NCI-H345 treated with DMSO at 0.1 percent for 48 hours (cell line): ENCODE measurements around the gene AJAP1.

Experiments used
- DNase-seq: peaks from one replicate; lab custom pipeline; 2025; ENCODE audit not compliant: unreplicated experiment; lab: John Stamatoyannopoulos, UW

AJAP1 gene

GRCh38 chr1:4728319-4729089 lies 74.1 kb downstream of the AJAP1 start:
- no peak for DNase-seq

DNA sequence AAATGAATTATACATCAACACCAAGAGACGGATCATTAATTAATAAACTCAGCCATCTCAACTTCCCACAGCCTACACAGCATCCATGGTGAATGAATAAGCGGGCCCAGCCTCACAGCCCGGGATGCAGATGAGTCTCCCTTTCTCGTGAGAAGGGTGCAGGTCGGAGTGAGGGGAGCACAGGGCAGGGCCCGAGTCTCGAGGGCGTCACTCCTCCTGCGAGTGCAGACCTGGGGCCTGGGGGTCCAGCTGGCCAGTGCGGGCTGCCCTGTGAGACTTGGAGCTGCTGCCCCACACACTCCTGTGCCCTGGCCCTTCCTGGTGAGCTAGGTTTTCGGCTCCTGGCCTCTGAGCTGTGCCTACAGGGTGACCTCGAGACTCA lies 74.7 kb downstream of the AJAP1 start:
- no peak for DNase-seq

DNA sequence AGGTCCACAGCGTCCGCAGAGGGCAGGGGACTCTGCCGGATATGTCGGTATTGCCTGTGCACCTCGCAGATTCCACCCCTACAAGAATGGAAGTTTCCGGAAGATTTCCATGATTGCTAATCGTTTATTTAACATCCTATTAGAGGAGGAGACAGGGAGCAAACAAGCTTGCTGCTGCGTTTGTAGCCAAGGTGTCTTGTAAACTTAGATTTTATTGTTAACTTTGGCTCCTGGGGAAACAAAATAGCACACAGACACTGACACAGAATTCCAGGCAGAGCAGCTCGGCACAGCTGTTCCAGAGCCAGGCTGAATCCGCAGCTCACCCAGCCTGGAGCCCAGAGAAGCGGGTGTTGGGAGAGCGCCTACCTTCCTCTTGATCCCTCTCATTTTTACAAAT lies 75.7 kb downstream of the AJAP1 start:
- no peak for DNase-seq

DNA sequence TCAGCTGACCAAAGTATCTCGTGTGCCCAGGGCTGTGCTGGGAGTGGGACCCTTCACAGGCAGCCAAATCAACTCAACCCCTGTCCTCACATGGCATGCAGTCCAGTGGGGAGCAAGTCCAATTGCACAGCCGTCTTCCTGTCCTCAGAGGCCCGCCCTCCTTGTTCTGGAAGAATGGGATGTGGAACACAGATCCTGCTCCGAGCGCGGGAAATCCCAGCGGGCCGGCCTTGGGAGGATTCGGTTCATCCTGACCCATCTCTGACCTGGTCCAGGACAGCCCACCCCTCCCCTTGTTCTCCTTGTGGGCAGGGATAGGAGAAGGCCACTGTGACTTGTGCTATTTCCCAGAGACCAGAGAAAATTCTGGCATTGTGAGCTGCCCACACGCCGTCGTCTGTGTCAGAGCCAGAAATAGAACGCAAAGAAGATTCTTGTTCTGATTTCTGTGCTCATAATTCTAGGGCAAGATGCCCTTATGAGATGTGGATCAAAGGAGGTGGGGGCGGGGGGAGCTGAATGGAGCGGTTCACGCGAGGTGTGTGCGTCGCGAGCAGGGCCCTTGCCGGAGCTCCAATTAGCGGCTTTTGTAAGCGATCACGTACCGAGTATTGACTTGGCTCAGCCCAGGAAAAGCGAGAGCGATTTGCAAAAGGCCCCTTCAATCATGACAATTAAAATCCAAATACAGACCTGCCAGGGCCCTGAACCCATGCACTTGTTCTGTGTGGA lies 79.2 kb downstream of the AJAP1 start:
- DNase-seq, result no peak

- DNase-seq, result no peak
These were observed 79.8 kb downstream of the AJAP1 start for GRCh38 chr1:4734219-4734618.

GRCh38 chr1:4734791-4735190 lies 80.4 kb downstream of the AJAP1 start:
- no peak for DNase-seq

- DNase-seq, result no peak
These were observed 81.8 kb downstream of the AJAP1 start for GRCh38 chr1:4736254-4736653.

DNA sequence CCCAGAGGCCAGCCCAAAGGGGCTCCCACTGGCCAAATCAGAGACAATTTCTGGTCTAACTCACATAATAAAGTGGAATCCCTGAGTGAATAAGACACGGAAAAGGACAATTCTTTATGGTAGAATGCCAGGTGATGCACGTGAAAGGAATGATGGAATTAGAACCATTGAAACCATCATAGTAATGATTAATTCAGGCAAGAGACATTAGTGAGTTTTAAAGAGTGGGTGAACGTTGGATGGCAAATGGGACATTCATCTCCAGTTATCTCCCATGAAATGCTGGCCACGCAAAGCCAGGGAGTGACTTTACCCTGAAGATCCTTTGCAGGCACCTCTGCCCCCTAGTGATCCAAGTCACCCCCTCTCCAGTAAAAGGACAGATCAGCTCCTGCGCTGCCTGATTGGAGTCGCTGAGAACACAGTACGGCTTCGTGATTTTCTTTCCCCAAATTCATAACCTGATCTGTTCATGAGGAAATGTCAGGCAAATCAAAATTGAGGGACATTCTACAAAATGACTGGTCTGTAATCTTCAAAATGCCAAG lies 87.5 kb downstream of the AJAP1 start:
- DNase-seq, result no peak

DNA sequence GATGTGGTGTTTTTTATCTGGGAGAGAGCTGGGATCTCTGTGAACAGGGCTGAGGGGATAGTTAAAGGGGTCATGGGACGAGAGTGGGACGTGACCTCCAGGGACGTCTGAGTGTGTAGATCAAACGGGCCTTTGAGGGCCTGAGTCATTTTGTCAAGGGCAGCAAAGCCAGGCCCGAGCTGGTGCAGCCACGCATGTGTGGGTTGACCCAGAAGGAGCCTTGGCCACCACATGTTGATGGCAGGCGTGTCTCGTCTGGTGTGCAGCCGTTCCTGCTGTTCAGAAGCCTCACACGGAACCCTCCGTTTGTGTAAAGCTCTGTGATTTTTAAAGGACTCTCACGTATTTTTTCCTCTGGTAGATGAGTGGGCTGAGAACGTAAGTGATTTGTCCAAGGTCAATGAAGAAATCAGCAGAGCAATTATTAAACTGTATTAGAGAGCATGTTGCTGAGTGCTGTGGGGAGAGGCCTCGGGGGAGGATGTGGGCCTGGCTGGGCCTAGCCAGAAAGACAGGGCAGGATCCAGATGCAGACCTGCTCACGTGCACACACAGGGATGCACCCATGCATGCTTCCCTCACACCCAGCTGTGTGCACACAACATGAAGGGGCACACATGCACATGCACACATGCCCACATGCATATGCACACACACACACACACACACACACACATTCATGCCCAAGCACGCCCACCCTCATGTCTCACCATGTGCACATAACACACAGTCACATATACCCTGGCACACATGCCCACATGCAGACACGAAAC lies 89.8 kb downstream of the AJAP1 start:
- no peak for DNase-seq

- DNase-seq, result no peak
These were observed 91.2 kb downstream of the AJAP1 start for GRCh38 chr1:4745560-4745959.

GRCh38 chr1:4749406-4749805 lies 95.0 kb downstream of the AJAP1 start:
- no peak for DNase-seq

- no peak for DNase-seq
These were observed 95.8 kb downstream of the AJAP1 start for GRCh38 chr1:4750177-4750576.

GRCh38 chr1:4752059-4752458 lies 97.7 kb downstream of the AJAP1 start:
- no peak for DNase-seq

- DNase-seq, result no peak
These were observed 100.4 kb downstream of the AJAP1 start for GRCh38 chr1:4754816-4755215.

DNA sequence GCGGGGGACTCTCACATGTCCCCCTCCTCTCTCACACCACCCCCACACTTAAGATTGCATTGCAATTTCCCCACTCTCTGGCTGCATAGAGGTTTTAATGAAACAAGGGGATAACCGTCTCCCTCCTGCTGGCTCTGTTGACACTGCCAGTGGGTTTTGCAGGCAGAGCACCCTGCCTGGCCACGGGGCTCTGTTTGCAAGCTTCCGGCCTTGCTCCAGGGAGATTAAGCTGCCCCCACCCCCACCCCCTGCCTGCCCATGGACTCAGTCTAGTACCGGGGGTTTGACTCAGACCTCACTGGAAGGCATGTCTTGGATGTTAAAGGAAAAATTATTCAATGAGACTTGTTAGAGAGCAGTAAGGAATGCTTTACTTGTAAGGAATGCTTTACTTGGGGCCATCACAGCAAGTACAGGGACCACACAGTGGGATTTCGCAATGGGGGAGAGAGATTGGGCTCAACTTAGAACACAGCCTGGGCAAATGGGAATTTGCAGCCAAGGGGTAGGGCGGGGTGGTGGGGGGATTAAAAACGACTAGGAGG lies 101.0 kb downstream of the AJAP1 start:
- peak; percentile 53 for DNase-seq

- no peak for DNase-seq
These were observed 101.6 kb downstream of the AJAP1 start for GRCh38 chr1:4755864-4756504.

DNA sequence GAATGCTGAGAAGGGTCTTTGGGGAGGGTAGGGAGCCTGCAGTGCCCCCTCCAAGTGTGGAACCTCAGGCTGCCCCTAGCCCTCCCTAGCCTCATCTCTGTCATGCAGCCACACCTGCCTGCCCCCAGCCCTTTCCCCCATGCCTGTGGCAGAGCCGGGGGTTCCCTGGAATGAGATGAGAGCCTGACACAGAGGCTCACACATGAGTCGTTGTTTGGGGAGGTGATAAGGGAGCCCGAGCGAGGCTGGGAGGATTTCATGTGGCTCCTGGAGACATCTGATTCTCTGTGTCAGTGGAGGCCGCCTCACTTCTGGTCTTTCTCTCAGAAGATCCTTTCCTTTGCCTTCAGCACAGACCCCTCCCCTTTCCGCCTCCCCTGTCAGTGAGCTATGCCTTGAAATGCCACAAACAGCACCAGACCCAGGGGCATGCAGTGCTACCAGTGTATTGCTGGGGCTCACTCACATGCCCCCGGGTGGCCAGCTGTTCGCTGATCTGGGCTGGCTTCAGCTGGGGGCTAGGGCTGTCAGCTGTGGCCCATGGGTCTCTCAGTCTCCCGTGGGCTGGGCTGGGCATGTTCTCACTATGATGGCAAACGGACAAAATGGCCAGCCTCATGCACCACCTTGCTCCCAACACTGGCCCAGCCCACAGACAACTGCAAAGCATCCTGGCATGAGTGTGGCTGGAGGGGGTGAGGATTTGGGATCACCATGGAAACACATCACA lies 102.6 kb downstream of the AJAP1 start:
- DNase-seq, result no peak

GRCh38 chr1:4759671-4760070 lies 105.3 kb downstream of the AJAP1 start:
- DNase-seq, result no peak

GRCh38 chr1:4760088-4760487 lies 105.7 kb downstream of the AJAP1 start:
- no peak for DNase-seq

DNA sequence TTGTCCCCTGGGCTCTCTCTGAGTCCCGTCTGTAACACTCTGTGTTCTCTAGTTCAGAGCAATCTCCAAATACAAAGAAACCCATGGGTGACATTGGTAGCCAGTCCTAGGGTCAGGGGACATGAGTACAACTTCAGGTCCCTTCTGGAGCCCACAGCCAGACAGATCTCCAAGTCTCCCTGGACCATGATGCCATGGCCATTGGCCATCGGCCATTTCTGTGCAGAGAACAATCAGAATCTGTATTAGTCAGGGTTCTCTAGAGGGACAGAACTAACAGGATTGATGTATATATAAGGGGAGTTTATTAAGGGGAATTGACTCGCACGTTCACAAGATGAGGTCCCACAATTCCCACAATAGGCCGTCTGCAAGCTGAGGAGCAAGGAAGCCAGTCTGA lies 106.9 kb downstream of the AJAP1 start:
- no peak for DNase-seq
